HTR-8/SVneo (cell line): Measurements from ENCODE around the gene CASP9.

Source experiments
- DNase-seq: peaks from one replicate; pipeline ENCODE4 v3.0.0; 2011; ENCODE audit warnings: low spot score, mixed read lengths; ENCODE audit not compliant: insufficient read length
- FAIRE-seq: peaks from 2 replicates; lab custom pipeline; 2011; peaks lifted over from hg19 to GRCh38; lab: Jason Lieb, UNC

The CASP9 gene

GRCh38 chr1:15452866-15453571 lies 71.0 kb downstream of the CASP9 start:
- no peak for FAIRE-seq
- DNase-seq = no peak

DNA sequence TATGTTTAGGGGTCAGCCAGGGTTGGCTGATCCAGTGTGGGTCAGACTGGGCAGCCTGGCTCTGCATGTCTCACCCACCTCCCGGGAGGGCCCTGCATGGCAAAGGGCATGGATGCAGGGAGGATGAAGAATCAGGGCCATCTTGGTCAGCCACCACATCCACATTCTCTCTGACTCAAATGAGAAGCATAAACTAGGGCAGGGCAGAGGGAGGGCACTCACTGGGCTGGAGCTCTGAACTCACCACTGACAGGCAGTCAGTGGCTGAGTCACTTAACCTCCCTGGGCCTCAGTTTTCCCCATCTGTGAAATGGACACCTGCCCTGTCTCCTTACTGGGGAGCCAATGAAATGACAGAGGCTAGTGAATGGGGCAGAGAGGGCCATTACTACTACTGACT lies 71.8 kb downstream of the CASP9 start:
- DNase-seq = no peak
- FAIRE-seq = no peak

DNA sequence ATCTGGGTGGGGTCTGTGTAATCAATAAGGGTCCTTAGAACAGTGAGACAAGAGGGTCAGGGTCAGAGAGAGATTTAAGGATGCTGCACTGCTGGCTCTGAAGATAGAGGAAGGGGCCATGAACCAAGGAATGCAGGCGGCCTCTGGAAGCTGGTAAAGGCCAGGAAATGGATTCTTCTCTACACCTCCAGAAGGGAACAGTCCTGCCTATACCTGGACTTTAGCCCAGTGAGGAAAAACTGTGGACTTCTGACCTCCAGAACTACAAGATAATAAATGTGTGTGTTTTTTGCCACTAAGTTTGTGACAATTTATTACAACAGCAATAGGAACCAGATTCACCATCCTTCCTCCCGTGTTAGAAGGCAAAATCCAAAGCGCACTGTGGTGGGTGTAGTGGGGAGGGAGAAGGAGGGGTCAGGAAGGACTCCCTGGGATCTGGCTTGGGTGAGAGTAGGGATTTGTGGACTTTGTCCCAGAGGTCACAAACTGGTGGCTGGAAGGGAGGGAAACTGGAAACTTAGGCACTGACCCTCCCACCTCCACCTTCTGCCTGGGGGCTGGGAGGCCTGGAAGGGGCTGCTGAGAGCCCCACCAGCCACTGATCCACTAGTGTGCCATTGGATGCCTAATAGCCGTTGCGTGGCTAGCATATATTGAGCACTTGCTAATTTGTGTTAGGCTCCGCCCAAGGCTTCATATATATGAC lies 72.8 kb downstream of the CASP9 start:
- DNase-seq (no peak), FAIRE-seq (no peak)

DNA sequence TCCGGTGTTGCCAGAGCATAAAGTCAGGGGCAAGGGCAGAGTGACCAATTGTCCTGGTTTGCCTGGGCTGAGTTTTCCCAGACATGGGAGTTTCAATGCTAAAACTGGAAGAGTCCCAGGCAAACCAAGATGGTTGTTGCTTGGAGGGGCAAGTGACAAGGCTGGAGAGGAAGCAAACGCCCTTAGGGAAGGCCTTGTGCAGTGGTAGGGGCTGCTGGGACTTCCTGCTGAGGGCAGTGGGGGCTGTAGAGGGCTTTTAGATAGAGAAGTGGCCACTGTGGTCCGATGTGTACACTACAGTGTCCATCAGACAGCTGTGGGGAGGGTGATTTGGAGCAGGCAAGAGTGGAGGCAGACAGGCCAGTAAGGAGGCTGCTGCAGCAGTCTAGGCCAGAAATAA lies 74.4 kb downstream of the CASP9 start:
- FAIRE-seq (no peak), DNase-seq (no peak)

- DNase-seq = no peak
- FAIRE-seq = no peak
These were observed 75.0 kb downstream of the CASP9 start for GRCh38 chr1:15448877-15449462.

DNA sequence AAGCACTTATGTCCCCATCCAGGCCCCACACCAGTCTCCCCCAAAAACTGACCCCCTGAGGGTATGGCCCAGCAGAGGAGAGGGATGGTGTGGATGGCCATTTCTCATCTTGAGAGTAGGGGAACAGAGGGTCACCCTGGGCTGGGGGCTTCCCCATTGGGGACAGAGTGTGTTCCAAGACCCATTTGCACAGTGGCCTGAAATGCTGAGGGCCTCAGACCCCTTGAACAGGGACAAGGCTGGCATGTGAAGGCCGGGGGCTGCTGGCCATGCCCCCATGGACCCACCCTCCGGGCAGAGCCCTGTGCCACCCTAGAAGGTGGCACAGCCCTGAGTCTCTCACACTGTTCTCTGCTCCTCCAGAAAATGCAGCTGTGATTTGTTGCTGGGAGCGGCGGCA lies 77.8 kb downstream of the CASP9 start:
- FAIRE-seq = no peak
- no peak for DNase-seq

DNA sequence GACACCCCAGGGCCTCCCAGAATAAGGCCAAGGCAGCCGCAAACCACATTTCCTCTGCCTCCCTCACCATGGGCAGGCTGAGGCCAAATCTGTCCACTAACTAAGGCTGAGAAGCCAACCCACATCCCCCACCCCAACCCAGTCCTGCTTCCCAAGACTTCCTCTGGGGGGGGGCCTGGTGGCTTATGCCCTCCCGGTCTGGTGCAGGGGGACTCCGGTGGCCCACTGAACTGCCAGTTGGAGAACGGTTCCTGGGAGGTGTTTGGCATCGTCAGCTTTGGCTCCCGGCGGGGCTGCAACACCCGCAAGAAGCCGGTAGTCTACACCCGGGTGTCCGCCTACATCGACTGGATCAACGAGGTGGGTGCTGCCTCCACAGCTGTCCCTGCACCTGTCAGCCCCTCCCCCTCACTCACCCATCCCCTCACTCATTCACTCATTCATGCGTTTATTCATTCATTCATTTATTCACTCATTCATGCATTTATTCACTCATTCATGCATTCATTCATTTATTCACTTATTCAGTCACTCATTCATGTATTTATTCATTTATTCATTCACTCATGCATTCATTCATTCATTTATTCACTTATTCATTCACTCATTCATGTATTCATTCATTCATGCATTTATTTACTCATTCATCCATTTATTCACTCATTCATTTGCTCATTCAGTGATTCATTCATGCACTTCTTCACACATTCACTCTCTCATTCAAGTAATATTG lies 78.5 kb downstream of the CASP9 start:
- DNase-seq = no peak
- no peak for FAIRE-seq

DNA sequence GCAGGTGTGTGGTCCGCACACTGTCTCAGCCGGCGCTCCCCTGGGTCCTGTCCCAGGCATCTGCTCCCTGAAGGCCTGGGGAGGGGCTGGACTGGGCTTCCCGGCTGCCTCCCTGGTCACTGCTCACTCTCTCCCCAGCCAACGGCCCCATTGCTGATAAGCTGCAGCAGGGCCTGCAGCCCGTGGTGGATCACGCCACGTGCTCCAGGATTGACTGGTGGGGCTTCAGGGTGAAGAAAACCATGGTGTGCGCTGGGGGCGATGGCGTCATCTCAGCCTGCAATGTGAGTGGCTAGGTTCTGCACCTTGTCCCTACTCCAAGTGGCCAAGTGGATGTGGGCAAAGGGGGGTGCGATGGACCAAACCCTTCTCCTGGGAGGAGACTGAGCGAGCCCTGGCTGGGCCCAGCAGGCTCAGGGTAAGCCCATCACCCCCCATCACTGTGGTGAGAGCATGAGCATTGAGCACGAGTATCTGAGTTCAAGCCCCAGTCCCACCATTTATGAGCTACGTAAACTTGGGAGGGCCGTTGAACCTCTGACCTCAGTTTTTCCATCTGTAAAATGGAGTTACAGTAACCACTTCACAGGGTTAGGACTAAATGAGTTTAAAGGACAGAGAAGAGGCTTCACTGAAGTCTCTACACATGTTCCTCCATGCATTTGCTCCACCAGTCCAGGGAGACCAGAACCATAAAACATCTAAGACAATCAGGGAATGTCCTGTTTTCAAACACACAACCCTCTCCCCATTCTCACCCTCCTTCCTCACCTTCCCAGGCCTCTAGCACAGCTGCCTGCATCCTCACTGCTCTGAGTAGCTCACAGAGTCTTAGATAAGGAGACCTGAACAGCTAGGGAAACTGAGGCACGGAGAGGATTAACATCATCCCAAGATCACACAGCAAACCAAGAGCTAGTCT lies 79.3 kb downstream of the CASP9 start:
- no peak for DNase-seq
- no peak for FAIRE-seq

DNA sequence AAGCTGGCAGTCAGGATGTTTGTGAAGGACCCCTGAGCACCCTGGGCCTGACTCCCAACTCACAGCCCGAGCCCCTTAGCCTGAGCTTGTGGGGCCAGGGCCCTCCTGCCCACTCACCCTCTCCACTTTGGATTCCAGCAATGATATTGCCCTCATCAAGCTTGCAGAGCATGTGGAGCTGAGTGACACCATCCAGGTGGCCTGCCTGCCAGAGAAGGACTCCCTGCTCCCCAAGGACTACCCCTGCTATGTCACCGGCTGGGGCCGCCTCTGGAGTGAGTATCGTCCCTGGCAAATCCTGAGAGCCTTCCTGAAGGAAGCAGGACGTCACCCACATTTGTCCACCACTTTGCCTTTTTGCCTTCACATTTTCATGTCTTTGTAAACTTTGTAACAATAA lies 80.7 kb downstream of the CASP9 start:
- DNase-seq = no peak
- no peak for FAIRE-seq

DNA sequence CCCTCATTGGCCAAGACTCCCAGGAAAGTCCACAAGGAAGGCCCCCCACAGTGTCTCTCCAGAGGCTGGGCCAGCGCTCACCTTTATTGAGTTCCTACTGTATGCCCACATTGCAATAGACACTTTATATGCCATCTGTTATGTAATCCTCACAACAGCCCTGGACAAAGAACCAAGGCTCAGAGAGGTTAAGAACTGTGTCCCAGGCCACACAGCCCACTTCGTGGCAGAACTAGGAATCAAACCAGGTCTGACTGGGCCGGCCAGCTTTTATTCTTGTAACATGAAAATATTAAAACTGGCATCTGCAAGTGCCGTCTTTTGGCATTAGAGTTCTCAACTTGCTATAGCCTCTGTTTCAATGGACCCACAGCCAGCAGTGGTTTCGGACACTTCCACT lies 81.3 kb downstream of the CASP9 start:
- DNase-seq (no peak), FAIRE-seq (no peak)

DNA sequence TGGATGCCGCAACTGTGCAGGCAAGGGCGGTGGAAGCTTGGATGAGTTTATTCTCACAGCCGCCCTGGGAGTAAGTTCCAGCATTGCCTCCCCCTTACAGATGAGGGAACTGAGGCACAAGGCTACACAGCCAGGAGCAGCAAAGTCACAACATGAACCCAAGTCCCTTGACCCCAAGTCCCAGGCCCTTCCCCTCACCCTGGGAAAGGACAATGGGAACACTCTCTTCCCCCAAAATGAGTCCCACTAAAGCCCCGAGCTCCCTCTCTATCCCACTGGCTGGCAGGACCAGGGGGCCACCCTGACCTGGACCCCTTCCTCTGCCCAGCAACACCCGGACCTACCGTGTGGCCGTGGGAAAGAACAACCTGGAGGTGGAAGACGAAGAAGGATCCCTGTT lies 81.9 kb downstream of the CASP9 start:
- no peak for FAIRE-seq
- no peak for DNase-seq
